SH-SY5Y (cell line): Measurements from ENCODE around the gene TOX3.

Experiments used
- GATA2 ChIP-seq: IDR thresholded peaks from 2 replicates; pipeline ENCODE4 v1.6.1; 2011; ENCODE audit warnings: mild to moderate bottlenecking, low read depth, low read length
- GATA3 ChIP-seq: IDR thresholded peaks from 2 replicates; pipeline ENCODE4 v1.6.1; 2011; ENCODE audit warnings: low read depth, mild to moderate bottlenecking, low read length, moderate library complexity

The TOX3 gene

GRCh38 chr16:52535076-52535475 lies 11.9 kb downstream of the TOX3 start:
- TF ChIP-seq GATA3 (no peak), GATA2 (no peak)

- TF ChIP-seq GATA3, result no peak
- no peak for TF ChIP-seq GATA2
Observed at GRCh38 chr16:52533296-52533695, 13.6 kb downstream of the TOX3 start.

- TF ChIP-seq GATA3 (no peak), GATA2 (no peak)
Observed at GRCh38 chr16:52532384-52532783, 14.6 kb downstream of the TOX3 start.

- TF ChIP-seq GATA2, result no peak
- no peak for TF ChIP-seq GATA3
Observed at GRCh38 chr16:52529226-52529625, 17.7 kb downstream of the TOX3 start.

- TF ChIP-seq GATA2 (no peak), GATA3 (no peak)
Observed at GRCh38 chr16:52528393-52529065, 18.4 kb downstream of the TOX3 start.

GRCh38 chr16:52526830-52527229 lies 20.1 kb downstream of the TOX3 start:
- TF ChIP-seq GATA2 (no peak), GATA3 (no peak)

- TF ChIP-seq GATA2 (no peak), GATA3 (no peak)
Observed at GRCh38 chr16:52526116-52526828, 20.7 kb downstream of the TOX3 start.

GRCh38 chr16:52521570-52521969 lies 25.4 kb downstream of the TOX3 start:
- TF ChIP-seq GATA3 (no peak), GATA2 (no peak)

- TF ChIP-seq GATA3, result no peak
Observed at GRCh38 chr16:52518884-52519283, 28.1 kb downstream of the TOX3 start.

GRCh38 chr16:52515068-52515671 lies 31.8 kb downstream of the TOX3 start:
- TF ChIP-seq GATA3, result no peak
- no peak for TF ChIP-seq GATA2

GRCh38 chr16:52512297-52512987 lies 34.5 kb downstream of the TOX3 start:
- TF ChIP-seq GATA3, result no peak
- no peak for TF ChIP-seq GATA2

GRCh38 chr16:52501746-52502145 lies 45.2 kb downstream of the TOX3 start:
- TF ChIP-seq GATA3 (no peak), GATA2 (no peak)

- TF ChIP-seq GATA2, result no peak
Observed at GRCh38 chr16:52500963-52501362, 46.0 kb downstream of the TOX3 start.

- TF ChIP-seq GATA3 (no peak), GATA2 (no peak)
Observed at GRCh38 chr16:52499060-52499440, 47.9 kb downstream of the TOX3 start.
